HepG2 (cell line): ENCODE data around the gene WSB2.

ENCODE experiments used
- MED1 ChIP-seq: sonication (generic); formaldehyde crosslinking; IDR thresholded peaks from 2 replicates; pipeline ENCODE4 v1.4.0; 2020; ENCODE audit warnings: missing genetic modification reagents
- TF ChIP-seq, protein P1 (sequence below): sonication (generic); formaldehyde crosslinking; IDR thresholded peaks from 2 replicates; pipeline ENCODE4 v1.4.0; 2020; ENCODE audit warnings: missing genetic modification reagents

DNA sequence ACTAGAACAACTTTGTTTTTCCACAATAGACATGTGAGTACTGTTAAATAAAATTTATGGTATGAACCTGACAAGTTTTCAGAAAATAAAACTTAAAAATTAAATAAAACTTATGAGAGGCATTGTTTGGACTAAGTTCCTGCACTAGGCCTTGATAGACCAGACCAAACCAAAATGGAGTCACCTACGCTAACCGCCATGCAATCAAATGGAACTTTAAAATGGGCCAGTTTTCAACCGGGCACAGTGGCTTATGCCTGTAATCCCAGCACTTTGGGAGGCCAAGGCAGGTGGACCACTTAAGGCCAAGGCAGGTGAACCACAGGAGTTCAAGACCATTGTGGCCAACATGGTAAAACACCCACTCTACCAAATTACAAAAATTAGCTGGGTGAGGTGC is 49.6 kb downstream of the WSB2 start:
- TF ChIP-seq, protein P1, sequence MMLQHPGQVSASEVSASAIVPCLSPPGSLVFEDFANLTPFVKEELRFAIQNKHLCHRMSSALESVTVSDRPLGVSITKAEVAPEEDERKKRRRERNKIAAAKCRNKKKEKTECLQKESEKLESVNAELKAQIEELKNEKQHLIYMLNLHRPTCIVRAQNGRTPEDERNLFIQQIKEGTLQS = no peak
- no peak for TF ChIP-seq MED1 (CRISPR knock-in tag)
